Large intestine (tissue), 3 donors: Measurements from ENCODE around the gene RNASEH2C. TPM values are rescaled to one million over a fixed set of nuclear protein-coding genes. Genes with fewer than 3 reads are reported as not detected.
"Not testable (repeated sequence)": the region's sequence is repeated elsewhere in the genome, so short reads cannot be mapped to it uniquely, and the experiment has no call there.

Experiments used
- DNase-seq, 2 donors: peaks; one replicate each; pipeline versions ENCODE4 v3.0.0 to v3.0.0-alpha.2; 2013
- H3K27ac ChIP-seq: one replicate; pipeline ENCODE4 v1.5.1; 2013; ENCODE audit warnings: low read length
- H3K27me3 ChIP-seq: 2 replicates; pipeline ENCODE4 v1.6.1; 2013; ENCODE audit warnings: low read length; ENCODE audit not compliant: control insufficient read depth, insufficient read depth
- H3K36me3 ChIP-seq: 2 replicates; pipeline ENCODE4 v1.6.1; 2013; ENCODE audit warnings: low read length; ENCODE audit not compliant: control insufficient read depth, insufficient read depth
- H3K4me1 ChIP-seq: one replicate; pipeline ENCODE4 v1.6.1; 2013; ENCODE audit warnings: low read length; ENCODE audit not compliant: control insufficient read depth, insufficient read depth
- H3K4me3 ChIP-seq: one replicate; pipeline ENCODE4 v1.5.1; 2013; ENCODE audit warnings: low read length
- H3K9me3 ChIP-seq: one replicate; pipeline ENCODE4 v1.6.1; 2013; ENCODE audit warnings: mild to moderate bottlenecking, low read depth, low read length, moderate library complexity; ENCODE audit not compliant: control insufficient read depth
- WGBS: methylation state at CpG from one replicate; pipeline ENCODE4 v1.1.5; 2013; ENCODE audit warnings: low lambda C conversion rate; ENCODE audit not compliant: insufficient coverage; 5-methylcytosine and 5-hydroxymethylcytosine counted together
- polyA plus RNA-seq: library from polyadenylated mRNA; unstranded; fragments of 120-200 nt; gene quantifications from one replicate; pipeline ENCODE4 v1.2.1, GENCODE V29; 2013

Gene RNASEH2C
- polyA plus RNA-seq, 1 donor, result 38.9 TPM

- H3K36me3 ChIP-seq, result no peaks in the 10 kb centered on the region
- no CpG with 5 or more reads among the region's 18 CpGs for WGBS
- no peaks in the 10 kb centered on the region for H3K9me3 ChIP-seq
- peaks cover 4% of the 10 kb centered on the region for H3K27me3 ChIP-seq
- H3K4me3 ChIP-seq, result no peak overlapping the region
- DNase-seq, result peak; percentile 17
- H3K27ac ChIP-seq, result no peak overlapping the region
- no peaks in the 10 kb centered on the region for H3K4me1 ChIP-seq
Measured at GRCh38 chr11:65744026-65744698, 23.6 kb upstream of the RNASEH2C start.

GRCh38 chr11:65743681-65744025, 23.1 kb upstream of the RNASEH2C start:
- Histone ChIP-seq H3K27ac (no peak overlapping the region), H3K4me3 (no peak overlapping the region), H3K9me3 (no peaks in the 10 kb centered on the region), H3K4me1 (no peaks in the 10 kb centered on the region), H3K27me3 (peaks cover 4% of the 10 kb centered on the region), H3K36me3 (no peaks in the 10 kb centered on the region)
- no peak for DNase-seq
- WGBS, result no CpG with 5 or more reads among the region's 10 CpGs

- no peak for DNase-seq
- WGBS, result 100% methylated on average over 1 of the region's 1 CpG
- H3K4me1 ChIP-seq, result no peaks in the 10 kb centered on the region
- no peak overlapping the region for H3K4me3 ChIP-seq
- H3K27ac ChIP-seq, result no peak overlapping the region
- H3K9me3 ChIP-seq, result no peaks in the 10 kb centered on the region
- H3K36me3 ChIP-seq, result no peaks in the 10 kb centered on the region
- peaks cover 5% of the 10 kb centered on the region for H3K27me3 ChIP-seq
Measured at GRCh38 chr11:65742353-65742752, 21.8 kb upstream of the RNASEH2C start.

- no peak for DNase-seq
- Histone ChIP-seq H3K9me3 (no peaks in the 10 kb centered on the region), H3K4me1 (no peaks in the 10 kb centered on the region), H3K27me3 (peaks cover 7% of the 10 kb centered on the region), H3K27ac (no peak overlapping the region), H3K36me3 (no peaks in the 10 kb centered on the region), H3K4me3 (no peak overlapping the region)
- WGBS, result 100% methylated on average over 1 of the region's 8 CpGs
Measured at GRCh38 chr11:65741185-65741584, 20.6 kb upstream of the RNASEH2C start.

GRCh38 chr11:65739022-65739421, 18.4 kb upstream of the RNASEH2C start:
- Histone ChIP-seq H3K27ac (no peak overlapping the region), H3K36me3 (no peaks in the 10 kb centered on the region), H3K4me3 (no peak overlapping the region), H3K27me3 (peaks cover 8% of the 10 kb centered on the region), H3K9me3 (no peaks in the 10 kb centered on the region), H3K4me1 (no peaks in the 10 kb centered on the region)
- no CpG with 5 or more reads among the region's 2 CpGs for WGBS
- DNase-seq, result no peak

- no peak for DNase-seq
- Histone ChIP-seq H3K9me3 (peaks cover 6% of the 10 kb centered on the region), H3K27me3 (peaks cover 10% of the 10 kb centered on the region), H3K4me3 (no peak overlapping the region), H3K4me1 (no peaks in the 10 kb centered on the region), H3K36me3 (no peaks in the 10 kb centered on the region), H3K27ac (no peak overlapping the region)
Measured at GRCh38 chr11:65736810-65737209, 16.2 kb upstream of the RNASEH2C start.

GRCh38 chr11:65735111-65735510, 14.5 kb upstream of the RNASEH2C start:
- no CpG with 5 or more reads among the region's 4 CpGs for WGBS
- not testable (repeated sequence) for DNase-seq, H3K4me3 ChIP-seq, H3K9me3 ChIP-seq, H3K36me3 ChIP-seq, H3K27me3 ChIP-seq, H3K27ac ChIP-seq, H3K4me1 ChIP-seq

GRCh38 chr11:65730461-65730860, 9.9 kb upstream of the RNASEH2C start:
- WGBS, result 100% methylated on average over 1 of the region's 5 CpGs
- Histone ChIP-seq H3K9me3 (peaks cover 6% of the 10 kb centered on the region), H3K4me3 (no peak overlapping the region), H3K27me3 (peaks cover 4% of the 10 kb centered on the region), H3K4me1 (no peaks in the 10 kb centered on the region), H3K27ac (no peak overlapping the region), H3K36me3 (no peaks in the 10 kb centered on the region)
- no peak for DNase-seq

GRCh38 chr11:65727865-65728264, 7.3 kb upstream of the RNASEH2C start:
- no CpG with 5 or more reads among the region's 15 CpGs for WGBS
- no peak for DNase-seq
- peaks cover 4% of the 10 kb centered on the region for H3K27me3 ChIP-seq
- no peaks in the 10 kb centered on the region for H3K4me1 ChIP-seq
- H3K36me3 ChIP-seq, result no peaks in the 10 kb centered on the region
- H3K4me3 ChIP-seq, result no peak overlapping the region
- H3K9me3 ChIP-seq, result peaks cover 4% of the 10 kb centered on the region
- no peak overlapping the region for H3K27ac ChIP-seq

- Histone ChIP-seq H3K27me3 (peaks cover 2% of the 10 kb centered on the region), H3K4me3 (no peak overlapping the region), H3K9me3 (no peaks in the 10 kb centered on the region), H3K36me3 (no peaks in the 10 kb centered on the region), H3K27ac (no peak overlapping the region), H3K4me1 (no peaks in the 10 kb centered on the region)
- DNase-seq, result no peak
- WGBS, result 60% methylated on average over 1 of the region's 6 CpGs
Measured at GRCh38 chr11:65726660-65727059, 6.1 kb upstream of the RNASEH2C start.

GRCh38 chr11:65722261-65722660, 1.7 kb upstream of the RNASEH2C start:
- no peak overlapping the region for H3K27ac ChIP-seq
- WGBS, result no CpG with 5 or more reads among the region's 1 CpG
- H3K4me1 ChIP-seq, result peaks cover 14% of the 10 kb centered on the region
- no peak overlapping the region for H3K4me3 ChIP-seq
- H3K9me3 ChIP-seq, result no peaks in the 10 kb centered on the region
- no peak for DNase-seq
- H3K36me3 ChIP-seq, result peaks cover 21% of the 10 kb centered on the region
- H3K27me3 ChIP-seq, result no peaks in the 10 kb centered on the region
